Measurements from ENCODE around the gene EVPL.

Gene EVPL

DNA sequence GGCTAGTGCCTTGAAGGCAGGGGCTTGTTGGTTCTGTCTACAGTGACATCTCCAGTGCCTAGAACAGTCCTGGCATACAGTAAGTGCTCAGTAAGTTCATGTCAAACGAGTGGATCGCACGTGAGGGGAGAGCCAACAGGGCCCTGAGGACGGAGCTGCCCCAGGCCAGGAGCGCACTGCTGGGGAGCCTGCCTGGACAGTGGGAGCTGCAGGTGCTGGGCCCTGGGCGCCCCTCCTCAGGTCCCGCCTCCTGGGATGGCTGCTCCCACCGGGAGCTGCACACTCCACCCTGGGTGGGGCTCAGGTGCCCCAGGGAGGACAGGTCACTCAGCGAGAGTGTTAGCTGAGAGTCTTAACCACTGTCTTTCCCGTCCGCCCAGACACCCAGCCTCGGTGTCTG is 1.8 kb downstream of the EVPL start:
- H3K27ac ChIP-seq: no peak overlapping the region
- no peaks in the 10 kb centered on the region; the same call in 1 of the 2 replicates for H3K27me3 ChIP-seq (ENCODE audit: insufficient read depth, low read depth)
- no peaks in the 10 kb centered on the region for H4K20me1 ChIP-seq (ENCODE audit: insufficient read depth)
- TF ChIP-seq, protein P1, sequence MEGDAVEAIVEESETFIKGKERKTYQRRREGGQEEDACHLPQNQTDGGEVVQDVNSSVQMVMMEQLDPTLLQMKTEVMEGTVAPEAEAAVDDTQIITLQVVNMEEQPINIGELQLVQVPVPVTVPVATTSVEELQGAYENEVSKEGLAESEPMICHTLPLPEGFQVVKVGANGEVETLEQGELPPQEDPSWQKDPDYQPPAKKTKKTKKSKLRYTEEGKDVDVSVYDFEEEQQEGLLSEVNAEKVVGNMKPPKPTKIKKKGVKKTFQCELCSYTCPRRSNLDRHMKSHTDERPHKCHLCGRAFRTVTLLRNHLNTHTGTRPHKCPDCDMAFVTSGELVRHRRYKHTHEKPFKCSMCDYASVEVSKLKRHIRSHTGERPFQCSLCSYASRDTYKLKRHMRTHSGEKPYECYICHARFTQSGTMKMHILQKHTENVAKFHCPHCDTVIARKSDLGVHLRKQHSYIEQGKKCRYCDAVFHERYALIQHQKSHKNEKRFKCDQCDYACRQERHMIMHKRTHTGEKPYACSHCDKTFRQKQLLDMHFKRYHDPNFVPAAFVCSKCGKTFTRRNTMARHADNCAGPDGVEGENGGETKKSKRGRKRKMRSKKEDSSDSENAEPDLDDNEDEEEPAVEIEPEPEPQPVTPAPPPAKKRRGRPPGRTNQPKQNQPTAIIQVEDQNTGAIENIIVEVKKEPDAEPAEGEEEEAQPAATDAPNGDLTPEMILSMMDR (conservative IDR thresholded peaks at IDR 0.05; ENCODE audit: low read depth, low read length): no peak
- H3K36me3 ChIP-seq (ENCODE audit: insufficient read depth): no peaks in the 10 kb centered on the region
- H3K4me3 ChIP-seq (IDR thresholded peaks at IDR 0.05; ENCODE audit: insufficient read depth, low read depth, low read length): no peak overlapping the region
- no peak overlapping the region for H2AFZ ChIP-seq (ENCODE audit: low read depth)
- H3K4me1 ChIP-seq (ENCODE audit: low read depth, poor library complexity, severe bottlenecking): no peaks in the 10 kb centered on the region
- no peak overlapping the region for H3K4me2 ChIP-seq
- H3K9ac ChIP-seq: no peak overlapping the region
- H3K79me2 ChIP-seq (ENCODE audit: insufficient read depth, low read depth): no peaks in the 10 kb centered on the region

DNA sequence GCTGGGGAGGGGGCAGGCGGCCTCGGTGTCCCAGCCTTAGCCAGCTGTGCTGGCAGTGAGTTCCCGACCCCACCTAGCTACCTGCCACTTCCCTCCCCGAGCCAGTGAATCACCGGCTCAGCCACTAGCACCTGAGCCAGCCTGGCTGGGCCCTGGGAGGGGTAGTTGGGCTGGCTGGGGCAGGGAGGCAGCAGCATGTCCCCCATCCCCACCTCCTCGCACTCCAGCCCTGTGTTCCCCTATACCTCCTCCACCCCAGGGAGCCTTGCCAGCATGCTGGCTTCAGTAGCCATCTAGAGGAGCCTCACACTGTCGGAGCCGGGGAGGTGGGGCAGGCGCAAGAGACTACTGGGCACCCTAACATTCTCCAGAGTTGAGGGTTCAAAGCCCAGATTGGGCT is 2.8 kb downstream of the EVPL start:
- Histone ChIP-seq H3K79me2 (ENCODE audit: insufficient read depth, low read depth) (no peaks in the 10 kb centered on the region), H2AFZ (ENCODE audit: low read depth) (no peak overlapping the region), H3K4me1 (ENCODE audit: low read depth, poor library complexity, severe bottlenecking) (no peaks in the 10 kb centered on the region), H4K20me1 (ENCODE audit: insufficient read depth) (no peaks in the 10 kb centered on the region), H3K4me2 (no peak overlapping the region), H3K4me3 (IDR thresholded peaks at IDR 0.05; ENCODE audit: insufficient read depth, low read depth, low read length) (no peak overlapping the region), H3K36me3 (ENCODE audit: insufficient read depth) (no peaks in the 10 kb centered on the region), H3K27me3 (ENCODE audit: insufficient read depth, low read depth) (no peaks in the 10 kb centered on the region; the same call in 1 of the 2 replicates), H3K9ac (no peak overlapping the region), H3K27ac (no peak overlapping the region)
- TF ChIP-seq, protein P1 (conservative IDR thresholded peaks at IDR 0.05; ENCODE audit: low read depth, low read length): no peak

DNA sequence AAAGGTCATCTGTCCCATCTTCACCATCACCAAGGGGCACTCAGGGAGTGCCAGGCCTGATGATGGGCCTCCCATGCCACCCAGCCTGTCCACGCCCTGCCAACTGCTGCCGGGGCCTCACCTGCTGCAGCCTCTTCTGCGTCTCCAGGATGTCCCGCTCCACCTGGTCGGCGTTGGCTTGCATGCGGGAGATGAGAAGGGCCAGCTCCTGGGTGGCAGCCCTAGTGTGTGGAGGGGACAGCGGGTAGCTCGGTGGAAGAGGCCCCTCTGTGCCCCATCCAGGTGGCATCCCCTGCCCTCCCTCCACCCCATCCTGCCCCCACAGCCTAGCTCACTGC is 3.2 kb downstream of the EVPL start:
- Histone ChIP-seq H3K9ac (no peak overlapping the region), H3K4me2 (no peak overlapping the region), H3K36me3 (ENCODE audit: insufficient read depth) (no peaks in the 10 kb centered on the region), H3K4me1 (ENCODE audit: low read depth, poor library complexity, severe bottlenecking) (no peaks in the 10 kb centered on the region), H3K27me3 (ENCODE audit: insufficient read depth, low read depth) (no peaks in the 10 kb centered on the region; the same call in 1 of the 2 replicates), H3K79me2 (ENCODE audit: insufficient read depth, low read depth) (no peaks in the 10 kb centered on the region), H2AFZ (ENCODE audit: low read depth) (no peak overlapping the region), H3K4me3 (IDR thresholded peaks at IDR 0.05; ENCODE audit: insufficient read depth, low read depth, low read length) (no peak overlapping the region), H4K20me1 (ENCODE audit: insufficient read depth) (no peaks in the 10 kb centered on the region), H3K27ac (no peak overlapping the region)
- TF ChIP-seq, protein P1 (conservative IDR thresholded peaks at IDR 0.05; ENCODE audit: low read depth, low read length): no peak

DNA sequence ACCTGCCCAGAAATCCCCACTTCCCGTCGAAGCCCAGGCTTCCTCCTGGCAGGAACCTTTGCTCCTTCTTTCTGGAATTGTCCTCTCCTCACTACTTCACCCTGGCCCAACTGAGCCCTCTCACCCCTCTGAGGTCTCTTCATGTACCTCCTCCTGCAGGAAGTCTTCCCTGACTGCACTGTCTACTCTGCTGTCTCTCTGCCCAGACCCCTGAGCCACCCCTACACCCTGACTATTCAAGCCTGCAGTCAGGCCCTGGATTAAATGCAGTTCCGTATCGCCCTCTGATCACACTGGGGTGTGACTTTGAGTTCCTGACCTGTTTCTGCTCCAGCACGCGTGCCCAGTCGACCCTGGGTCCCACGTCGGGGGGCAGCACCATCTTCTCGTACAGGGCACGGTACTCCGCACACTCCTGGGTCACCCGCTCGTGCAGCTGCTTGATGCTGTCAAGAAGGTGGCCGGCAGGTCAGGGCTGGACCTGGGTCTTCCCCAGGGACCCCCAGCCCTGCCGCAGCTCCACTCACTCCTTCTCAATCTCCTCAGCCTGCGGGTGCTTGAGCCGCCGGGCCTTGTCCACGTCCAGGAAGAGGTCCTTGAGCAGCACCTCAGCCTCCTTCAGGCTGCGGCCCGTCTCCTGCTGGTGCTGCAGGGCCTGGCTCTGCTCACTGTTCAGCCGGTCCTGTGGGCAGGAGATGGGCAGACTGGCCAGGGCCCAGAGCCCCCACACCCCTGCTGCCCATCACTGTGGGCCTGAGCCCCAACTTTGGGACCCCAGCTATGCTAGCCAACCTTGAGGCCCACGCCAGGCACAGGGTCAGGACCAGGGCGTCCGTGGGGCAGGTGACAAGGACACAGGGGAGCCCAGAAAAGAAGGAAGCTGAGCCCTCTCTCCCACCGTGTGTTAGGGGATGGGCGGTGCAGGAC is 3.9 kb downstream of the EVPL start:
- H3K4me2 ChIP-seq: no peak overlapping the region
- H3K4me1 ChIP-seq (ENCODE audit: low read depth, poor library complexity, severe bottlenecking): no peaks in the 10 kb centered on the region
- no peaks in the 10 kb centered on the region; the same call in 1 of the 2 replicates for H3K27me3 ChIP-seq (ENCODE audit: insufficient read depth, low read depth)
- H3K4me3 ChIP-seq (IDR thresholded peaks at IDR 0.05; ENCODE audit: insufficient read depth, low read depth, low read length): no peak overlapping the region
- H3K36me3 ChIP-seq (ENCODE audit: insufficient read depth): no peaks in the 10 kb centered on the region
- H3K79me2 ChIP-seq (ENCODE audit: insufficient read depth, low read depth): no peaks in the 10 kb centered on the region
- H3K27ac ChIP-seq: no peak overlapping the region
- H4K20me1 ChIP-seq (ENCODE audit: insufficient read depth): no peaks in the 10 kb centered on the region
- H2AFZ ChIP-seq (ENCODE audit: low read depth): no peak overlapping the region
- TF ChIP-seq, protein P1 (conservative IDR thresholded peaks at IDR 0.05; ENCODE audit: low read depth, low read length): no peak
- no peak overlapping the region for H3K9ac ChIP-seq
